AG08395 (cell line): ENCODE results near the gene DAZ3.
"Not testable (repeated sequence)": the region's sequence is repeated elsewhere in the genome, so short reads cannot be mapped to it uniquely, and the experiment has no call there.

ENCODE experiments used
- DNase-seq: peaks from one replicate; pipeline ENCODE4 v3.0.0; 2012; ENCODE audit warnings: mixed read lengths, low spot score

Gene DAZ3

GRCh38 chrY:24813293-24813692 lies at the start of gene DAZ3:
Gene DAZ3 (minus strand): TSS chrY:24813393. CDS start chrY:24813185, 208 bp downstream.
- not testable (repeated sequence) for DNase-seq

GRCh38 chrY:24833619-24834018 lies 20.4 kb upstream of the DAZ3 start, which contains the start of gene DAZ4:
Gene DAZ4 (plus strand): TSS chrY:24833919. CDS start chrY:24834127, 208 bp downstream.
- not testable (repeated sequence) for DNase-seq

- not testable (repeated sequence) for DNase-seq
These were observed 11.9 kb upstream of the DAZ3 start for GRCh38 chrY:24825069-24825468.

GRCh38 chrY:24824184-24824879 lies 11.1 kb upstream of the DAZ3 start:
- DNase-seq, result not testable (repeated sequence)

GRCh38 chrY:24821836-24822235 lies 8.6 kb upstream of the DAZ3 start:
- DNase-seq, result not testable (repeated sequence)
